K562 (cell line): ENCODE measurements around the gene CBFA2T3. TPM values are rescaled to one million over a fixed set of nuclear protein-coding genes. Genes with fewer than 3 reads are reported as not detected.

Experiments
- BRCA1 ChIP-seq, 2 experiments: fragments of 450-650 bp in 1 of 2; sonication (generic) in 1 of 2; formaldehyde crosslinking in 1 of 2; IDR thresholded peaks; 2 replicates each; pipeline versions ENCODE4 v1.5.0 to v1.6.1; 2017 to 2020; ENCODE audit warnings: mild to moderate bottlenecking in 1 of 2, missing genetic modification reagents in 1 of 2
- CTBP1 ChIP-seq: fragments of 450-650 bp; IDR thresholded peaks from 2 replicates; pipeline ENCODE4 v1.6.1; 2016; ENCODE audit warnings: borderline replicate concordance
- GTF2F1 ChIP-seq: IDR thresholded peaks from 2 replicates; pipeline ENCODE4 v1.6.1; 2011; ENCODE audit warnings: low read depth, low read length, improper control_type of control experiment
- NONO ChIP-seq, 2 experiments: fragments of 200-400 bp in 1 of 2; fragments of 450-650 bp in 1 of 2; formaldehyde crosslinking in 1 of 2; IDR thresholded peaks; 2 replicates each; pipeline ENCODE4 v1.6.1; 2017; ENCODE audit warnings: low read depth in 2 of 2, mild to moderate bottlenecking in 2 of 2, moderate library complexity in 2 of 2, low read length in 1 of 2
- POU5F1 ChIP-seq: fragments of 150-350 bp; IDR thresholded peaks from 2 replicates; pipeline ENCODE4 v1.6.1; 2014; ENCODE audit warnings: borderline replicate concordance, low read length, low read depth, mild to moderate bottlenecking; ENCODE audit not compliant: partially characterized antibody
- PTBP1 ChIP-seq: fragments of 200-400 bp; formaldehyde crosslinking; IDR thresholded peaks from 2 replicates; pipeline ENCODE4 v1.6.1; 2017; ENCODE audit warnings: low read depth, low read length
- RAD51 ChIP-seq: fragments of 450-650 bp; IDR thresholded peaks from 2 replicates; pipeline ENCODE4 v1.7.1; 2016; ENCODE audit warnings: low read depth, mild to moderate bottlenecking, borderline replicate concordance
- TAF15 ChIP-seq: fragments of 200-400 bp; formaldehyde crosslinking; IDR thresholded peaks from 2 replicates; pipeline ENCODE4 v1.6.1; 2017; ENCODE audit warnings: mild to moderate bottlenecking, low read depth, low read length, moderate library complexity
- UBTF ChIP-seq, 2 experiments: IDR thresholded peaks; 2 replicates each; pipeline ENCODE4 v1.6.1; 2012; ENCODE audit warnings: improper control_type of control experiment in 2 of 2, low read depth in 2 of 2, low read length in 2 of 2, borderline replicate concordance in 1 of 2
- ZBTB2 ChIP-seq: fragments of 450-650 bp; IDR thresholded peaks from 2 replicates; pipeline ENCODE4 v1.6.1; 2016; ENCODE audit warnings: antibody characterized with exemption
- ZNF280B ChIP-seq: fragments of 250-450 bp; sonication (Bioruptor Pico); IDR thresholded peaks from 2 replicates; pipeline ENCODE4 v1.5.1; 2021; ENCODE audit warnings: mild to moderate bottlenecking
- ZNF586 ChIP-seq: fragments of 450-650 bp; formaldehyde crosslinking; conservative IDR thresholded peaks from 2 replicates; pipeline ENCODE4 v1.4.0; 2020; ENCODE audit warnings: mild to moderate bottlenecking, moderate library complexity
- polyA plus RNA-seq, 8 experiments: library from polyadenylated mRNA; depleted of rRNA in 4 of 8; stranded (reverse) in 5 of 8; unstranded in 3 of 8; fragments of >200 nt; fragmentation: Nextera tagmentation in 2 of 8; fragmentation: Illumina TruSeq in 1 of 8; extraction: Ambion mirVana in 2 of 8; extraction: Trizol in 1 of 8; gene quantifications; 2 replicates each; pipeline versions ENCODE4 v1.2.1 to v1.2.3, GENCODE V29; 2011 to 2014; ENCODE audit warnings: inconsistent platforms in 1 of 8, missing spikeins in 1 of 8
- total RNA-seq, 7 experiments: library from RNA; depleted of rRNA in 6 of 7; stranded (reverse); fragments of >200 nt in 6 of 7; fragmentation: Illumina TruSeq in 2 of 7; extraction: Trizol in 2 of 7; gene quantifications; 2 replicates each; pipeline versions ENCODE4 v1.2.1 to v1.2.3, GENCODE V29; 2011 to 2021; ENCODE audit warnings: low replicate concordance in 1 of 7
- TF ChIP-seq, protein P1 (sequence below): fragments of 250-450 bp; sonication (Bioruptor Pico); IDR thresholded peaks from 2 replicates; pipeline ENCODE4 v1.4.0; 2020; ENCODE audit warnings: mild to moderate bottlenecking, moderate library complexity
- TF ChIP-seq, protein P2 (sequence below): fragments of 250-450 bp; sonication (Bioruptor Pico); IDR thresholded peaks from 2 replicates; pipeline ENCODE4 v1.8.0; 2022; ENCODE audit warnings: inconsistent platforms, mild to moderate bottlenecking, moderate library complexity, borderline replicate concordance

CBFA2T3 gene
- total and polyA plus RNA-seq, 9 of the 15 experiments (the other 6 are each of a cell fraction or from before 2014, with no cell fraction given), result 2.3 to 145 (median 6.7) TPM

DNA sequence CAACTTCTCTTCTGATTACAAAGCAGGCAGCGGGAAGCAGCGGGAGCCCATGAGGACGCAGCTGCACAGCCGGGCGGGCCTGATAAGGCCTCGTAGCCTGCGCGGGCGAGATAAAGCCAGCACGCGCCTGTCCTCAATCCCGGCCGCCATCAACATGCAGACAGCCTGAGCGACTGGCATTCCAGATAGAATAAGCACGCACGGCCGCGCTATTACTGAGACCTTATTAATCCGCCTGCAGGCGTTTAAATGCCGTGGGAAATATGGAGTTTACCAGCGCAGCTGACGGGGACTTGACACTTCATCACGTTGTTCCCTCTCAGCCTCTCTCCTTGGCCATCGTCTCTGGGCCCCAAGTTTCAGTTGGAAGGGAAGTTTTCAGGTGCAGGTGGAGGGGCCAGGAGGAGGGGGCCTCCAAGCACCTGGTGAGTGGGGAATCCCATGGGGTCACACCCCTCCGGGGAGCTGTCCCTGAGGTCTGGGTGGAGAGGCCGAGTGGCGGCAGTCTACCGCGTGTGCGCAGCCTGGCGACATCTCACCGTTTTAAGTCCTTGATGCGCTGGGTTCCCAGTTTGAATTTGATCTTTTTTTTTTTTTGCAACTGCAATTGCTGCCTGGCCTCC is 27.3 kb upstream of the CBFA2T3 start (continued):
- TF ChIP-seq, protein P1, sequence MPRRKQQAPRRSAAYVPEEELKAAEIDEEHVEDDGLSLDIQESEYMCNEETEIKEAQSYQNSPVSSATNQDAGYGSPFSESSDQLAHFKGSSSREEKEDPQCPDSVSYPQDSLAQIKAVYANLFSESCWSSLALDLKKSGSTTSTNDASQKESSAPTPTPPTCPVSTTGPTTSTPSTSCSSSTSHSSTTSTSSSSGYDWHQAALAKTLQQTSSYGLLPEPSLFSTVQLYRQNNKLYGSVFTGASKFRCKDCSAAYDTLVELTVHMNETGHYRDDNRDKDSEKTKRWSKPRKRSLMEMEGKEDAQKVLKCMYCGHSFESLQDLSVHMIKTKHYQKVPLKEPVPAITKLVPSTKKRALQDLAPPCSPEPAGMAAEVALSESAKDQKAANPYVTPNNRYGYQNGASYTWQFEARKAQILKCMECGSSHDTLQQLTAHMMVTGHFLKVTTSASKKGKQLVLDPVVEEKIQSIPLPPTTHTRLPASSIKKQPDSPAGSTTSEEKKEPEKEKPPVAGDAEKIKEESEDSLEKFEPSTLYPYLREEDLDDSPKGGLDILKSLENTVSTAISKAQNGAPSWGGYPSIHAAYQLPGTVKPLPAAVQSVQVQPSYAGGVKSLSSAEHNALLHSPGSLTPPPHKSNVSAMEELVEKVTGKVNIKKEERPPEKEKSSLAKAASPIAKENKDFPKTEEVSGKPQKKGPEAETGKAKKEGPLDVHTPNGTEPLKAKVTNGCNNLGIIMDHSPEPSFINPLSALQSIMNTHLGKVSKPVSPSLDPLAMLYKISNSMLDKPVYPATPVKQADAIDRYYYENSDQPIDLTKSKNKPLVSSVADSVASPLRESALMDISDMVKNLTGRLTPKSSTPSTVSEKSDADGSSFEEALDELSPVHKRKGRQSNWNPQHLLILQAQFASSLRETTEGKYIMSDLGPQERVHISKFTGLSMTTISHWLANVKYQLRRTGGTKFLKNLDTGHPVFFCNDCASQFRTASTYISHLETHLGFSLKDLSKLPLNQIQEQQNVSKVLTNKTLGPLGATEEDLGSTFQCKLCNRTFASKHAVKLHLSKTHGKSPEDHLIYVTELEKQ, result peak; percentile 46; the same call in 1 of the 2 replicates
- TF ChIP-seq ZNF280B (CRISPR knock-in tag) (no peak), NONO (IDR thresholded peaks at IDR 0.05; ENCODE audit: low read depth in 2 of 2, low read length in 1 of 2) (peak in 1 of 2 experiments; percentile 97; a peak in 2 of 4 replicates), ZBTB2 (peak; percentile 35; the same call in 1 of the 2 replicates), UBTF (IDR thresholded peaks at IDR 0.05; ENCODE audit: borderline replicate concordance in 1 of 2, low read depth in 2 of 2, low read length in 2 of 2) (0 out of 4 replicates have a peak, but pooled peaks of 1 of the 2 experiments have one; percentile 27), TAF15 (no peak), BRCA1 (IDR thresholded peaks at IDR 0.05) (no peak), BRCA1 (CRISPR knock-in tag; IDR thresholded peaks at IDR 0.05) (no peak), GTF2F1 (peak; percentile 20; the same call in 1 of the 2 replicates), CTBP1 (peak; percentile 88), ZNF586 (CRISPR knock-in tag) (no peak), PTBP1 (peak; percentile 81; the same call in 1 of the 2 replicates), POU5F1 (no peak), RAD51 (peak; percentile 56; the same call in 1 of the 2 replicates)
- TF ChIP-seq, protein P2, sequence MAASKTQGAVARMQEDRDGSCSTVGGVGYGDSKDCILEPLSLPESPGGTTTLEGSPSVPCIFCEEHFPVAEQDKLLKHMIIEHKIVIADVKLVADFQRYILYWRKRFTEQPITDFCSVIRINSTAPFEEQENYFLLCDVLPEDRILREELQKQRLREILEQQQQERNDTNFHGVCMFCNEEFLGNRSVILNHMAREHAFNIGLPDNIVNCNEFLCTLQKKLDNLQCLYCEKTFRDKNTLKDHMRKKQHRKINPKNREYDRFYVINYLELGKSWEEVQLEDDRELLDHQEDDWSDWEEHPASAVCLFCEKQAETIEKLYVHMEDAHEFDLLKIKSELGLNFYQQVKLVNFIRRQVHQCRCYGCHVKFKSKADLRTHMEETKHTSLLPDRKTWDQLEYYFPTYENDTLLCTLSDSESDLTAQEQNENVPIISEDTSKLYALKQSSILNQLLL (CRISPR knock-in tag), result no peak
